K562 (cell line): Measurements from ENCODE around the gene S100A3. TPM values are rescaled to one million over a fixed set of nuclear protein-coding genes. Genes with fewer than 3 reads are reported as not detected.

Experiments used
- ATAC-seq: fragments of 200-7000 bp; cut with Tn5 transposase; 3 replicates; pipeline ENCODE4 v1.9.1; 2020; ENCODE audit warnings: moderate library complexity
- BruUV-seq: library from RNA; stranded (reverse); fragments of 400-500 nt; replicated peaks from 2 replicates; lab custom pipeline; 2021; lab: Mats Ljungman, UMichigan
- CTCF ChIA-PET: fragments of 300-600 bp; formaldehyde crosslinking; extraction: SDS; loops from one replicate; lab custom pipeline; 2021; ENCODE audit warnings: low intra/inter-chr PET ratio; lab: Yijun Ruan, JAX
- POLR2A ChIA-PET: fragments of 300-600, 350-650 bp; sonication (Branson Sonifier 250); formaldehyde crosslinking; extraction: SDS; loops from one replicate; lab custom pipeline; 2021; ENCODE audit warnings: antibody characterized with exemption, inconsistent platforms; lab: Yijun Ruan, JAX
- DNase-seq, 4 experiments: peaks; one replicate each; pipeline versions ENCODE4 v3.0.0 to v3.0.0-alpha.2; 2011 to 2018; ENCODE audit warnings: low spot score in 3 of 4, mixed read lengths in 3 of 4; ENCODE audit errors: extremely low read depth in 1 of 4
- FAIRE-seq: peaks from 2 replicates; lab custom pipeline; 2011; peaks lifted over from hg19 to GRCh38; lab: Jason Lieb, UNC
- H2AFZ ChIP-seq: 2 replicates; pipeline ENCODE4 v1.6.0; 2011; ENCODE audit warnings: low read depth, low read length, control low read depth, inconsistent platforms
- H3K27ac ChIP-seq: fragments of 200-600 bp; 3 replicates; pipeline ENCODE4 v1.8.0; 2011; ENCODE audit warnings: low read depth, mild to moderate bottlenecking, control low read depth, inconsistent platforms, low read length, moderate library complexity, mixed read lengths; ENCODE audit errors: extremely low read depth
- H3K27me3 ChIP-seq, 2 experiments: fragments of 300-600 bp in 1 of 2; 2 replicates in 1 of 2; 3 replicates in 1 of 2; pipeline versions ENCODE4 v1.6.0 to v1.8.0; 2011; ENCODE audit warnings: inconsistent platforms in 2 of 2, low read length in 2 of 2, mild to moderate bottlenecking in 1 of 2, mixed read lengths in 1 of 2, moderate library complexity in 1 of 2; ENCODE audit not compliant: control insufficient read depth in 2 of 2, insufficient read depth in 2 of 2
- H3K36me3 ChIP-seq: fragments of 300-600 bp; 3 replicates; pipeline ENCODE4 v1.8.0; 2011; ENCODE audit warnings: mild to moderate bottlenecking, low read length, inconsistent platforms; ENCODE audit not compliant: control insufficient read depth, insufficient read depth
- H3K4me1 ChIP-seq, 2 experiments: fragments of 200-600 bp in 1 of 2; replicated peaks in 1 of 2; 2 replicates in 1 of 2; 3 replicates in 1 of 2; pipeline versions ENCODE4 v1.5.1 to v1.8.0; 2011; ENCODE audit warnings: inconsistent platforms in 2 of 2, low read length in 2 of 2, mild to moderate bottlenecking in 1 of 2, mixed read lengths in 1 of 2, moderate library complexity in 1 of 2; ENCODE audit not compliant: control insufficient read depth in 2 of 2, insufficient read depth in 2 of 2
- H3K4me2 ChIP-seq: 2 replicates; pipeline ENCODE4 v1.6.1; 2011; ENCODE audit warnings: low read length, control low read depth, inconsistent platforms, mixed read lengths; ENCODE audit not compliant: insufficient read depth
- H3K4me3 ChIP-seq: fragments of 200-600 bp; sonication (generic), shearing (Covaris generic); 2 replicates; pipeline ENCODE4 v1.5.1; 2016; ENCODE audit warnings: control low read depth, inconsistent platforms
- H3K79me2 ChIP-seq: fragments of 200-600 bp; 3 replicates; pipeline ENCODE4 v1.8.0; 2011; ENCODE audit warnings: low read length, inconsistent platforms; ENCODE audit not compliant: control insufficient read depth, insufficient read depth
- H3K9ac ChIP-seq, 2 experiments: 2 replicates each; pipeline versions ENCODE4 v1.6.0 to v1.6.1; 2011; ENCODE audit warnings: low read depth in 2 of 2, low read length in 2 of 2, control low read depth in 1 of 2, inconsistent platforms in 1 of 2, mild to moderate bottlenecking in 1 of 2, mixed read lengths in 1 of 2; ENCODE audit not compliant: insufficient read depth in 1 of 2
- H3K9me1 ChIP-seq: one replicate; pipeline ENCODE4 v1.6.0; 2011; ENCODE audit warnings: inconsistent platforms, mild to moderate bottlenecking, low read length, moderate library complexity; ENCODE audit not compliant: control insufficient read depth, insufficient read depth
- H3K9me3 ChIP-seq: replicated peaks from 2 replicates; pipeline ENCODE4 v1.5.1; 2011; ENCODE audit warnings: low read depth, low read length, inconsistent platforms; ENCODE audit not compliant: control insufficient read depth, insufficient read depth
- H4K20me1 ChIP-seq: replicated peaks from 2 replicates; pipeline ENCODE4 v1.6.1; 2011; ENCODE audit warnings: low read length, inconsistent platforms, mixed read lengths; ENCODE audit not compliant: control insufficient read depth, insufficient read depth
- EGR1 ChIP-seq: fragments of 450-650 bp; conservative IDR thresholded peaks from 2 replicates; pipeline ENCODE4 v1.6.1; 2017; ENCODE audit warnings: mild to moderate bottlenecking
- MBD1 ChIP-seq: fragments of 250-450 bp; sonication (Bioruptor Pico); IDR thresholded peaks from 2 replicates; pipeline ENCODE4 v1.8.0; 2022; ENCODE audit warnings: inconsistent platforms
- PRDM10 ChIP-seq: fragments of 450-650 bp; IDR thresholded peaks from 2 replicates; pipeline ENCODE4 v1.6.1; 2018; ENCODE audit not compliant: partially characterized antibody
- SRSF9 ChIP-seq: fragments of 200-400 bp; formaldehyde crosslinking; IDR thresholded peaks from 2 replicates; pipeline ENCODE4 v1.6.1; 2017; ENCODE audit warnings: low read depth, low read length, borderline replicate concordance
- WGBS: fragments of 100-300 bp; shearing (Covaris generic); methylation state at CpG from one replicate; pipeline ENCODE4 v1.1.6; 2016; ENCODE audit warnings: low coverage, mixed read lengths; ENCODE audit not compliant: insufficient coverage; ENCODE audit errors: missing lambda C conversion rate; 5-methylcytosine and 5-hydroxymethylcytosine counted together
- in situ Hi-C: fragments of 300-500 bp; cut with MboI; formaldehyde crosslinking; loops from 4 replicates; pipeline ENCODE4 v1.15.0; 2018; ENCODE audit warnings: inconsistent platforms, mixed read lengths
- intact Hi-C: fragments of 100-400 bp; cut with micrococcal nuclease; formaldehyde crosslinking; loops from 2 replicates; pipeline ENCODE4 v1.14.2; 2022
- polyA plus RNA-seq, 8 experiments: library from polyadenylated mRNA; depleted of rRNA in 4 of 8; stranded (reverse) in 5 of 8; unstranded in 3 of 8; fragments of >200 nt; fragmentation: Nextera tagmentation in 2 of 8; fragmentation: Illumina TruSeq in 1 of 8; extraction: Ambion mirVana in 2 of 8; extraction: Trizol in 1 of 8; gene quantifications; 2 replicates each; pipeline versions ENCODE4 v1.2.1 to v1.2.3, GENCODE V29; 2011 to 2014; ENCODE audit warnings: inconsistent platforms in 1 of 8, missing spikeins in 1 of 8
- total RNA-seq, 7 experiments: library from RNA; depleted of rRNA in 6 of 7; stranded (reverse); fragments of >200 nt in 6 of 7; fragmentation: Illumina TruSeq in 2 of 7; extraction: Trizol in 2 of 7; gene quantifications; 2 replicates each; pipeline versions ENCODE4 v1.2.1 to v1.2.3, GENCODE V29; 2011 to 2021; ENCODE audit warnings: low replicate concordance in 1 of 7

Gene S100A3
- total and polyA plus RNA-seq, 9 of the 15 experiments (the other 6 are each of a cell fraction or from before 2014, with no cell fraction given): 0.08 to 1.7 (median 0.18) TPM; not detected in 4

GRCh38 chr1:153578936-153579335 is 29.9 kb upstream of the S100A3 start:
- H3K27ac ChIP-seq: no peak overlapping the region
- peaks cover 0 to 5% of the 10 kb centered on the region in 2 experiments; a peak in 2 of 5 replicates for H3K4me1 ChIP-seq
- TF ChIP-seq EGR1 (no peak), SRSF9 (no peak), MBD1 (CRISPR knock-in tag) (no peak), PRDM10 (no peak)
- TF ChIP-seq, all 486 proteins: peak for 0
- no peak overlapping the region for H3K4me2 ChIP-seq
- in situ Hi-C loops (no loop called here), intact Hi-C loops (no loop called here)
- DNase-seq: no peak
- FAIRE-seq: no peak
- H3K79me2 ChIP-seq: no peaks in the 10 kb centered on the region
- no peak overlapping the region for H3K4me3 ChIP-seq
- CTCF ChIA-PET: no interaction called here
- no peaks in the 10 kb centered on the region for H4K20me1 ChIP-seq
- POLR2A ChIA-PET: interaction anchor here (0.6 to 1.1 kb wide), 2 partner anchors 18 to 19 kb away, joined by 3 read pairs; no protein-coding TSS in a partner anchor
- no peak overlapping the region for H2AFZ ChIP-seq
- 5% methylated on average over 3 of the region's 3 CpGs for WGBS
- H3K27me3 ChIP-seq: no peaks in the 10 kb centered on the region
- no TSS peak for BruUV-seq
- H3K36me3 ChIP-seq: no peaks in the 10 kb centered on the region
- ATAC-seq: no peak
- H3K9me1 ChIP-seq: no peaks in the 10 kb centered on the region
- H3K9ac ChIP-seq: no peak overlapping the region
- H3K9me3 ChIP-seq: no peaks in the 10 kb centered on the region
